Keratinocyte (primary cell): ENCODE data around the gene VAV2. TPM values are rescaled to one million over a fixed set of nuclear protein-coding genes. Genes with fewer than 3 reads are reported as not detected.

Source experiments
- DNase-seq: peaks from one replicate; pipeline ENCODE4 v3.0.0-alpha.2; 2011; ENCODE audit warnings: low read depth, missing footprints, low spot score
- FAIRE-seq: peaks from 2 replicates; lab custom pipeline; 2011; peaks lifted over from hg19 to GRCh38; lab: Jason Lieb, UNC
- H2AFZ ChIP-seq: 2 replicates; pipeline ENCODE4 v1.6.0; 2012; ENCODE audit warnings: low read length, control low read depth, inconsistent platforms; ENCODE audit not compliant: control insufficient read depth
- H3K27ac ChIP-seq: 2 replicates; pipeline ENCODE4 v1.5.1; 2011; ENCODE audit warnings: low read length; ENCODE audit not compliant: control insufficient read depth, insufficient read depth
- H3K27me3 ChIP-seq: 3 replicates; pipeline ENCODE4 v1.6.0; 2011; ENCODE audit warnings: low read length; ENCODE audit not compliant: control insufficient read depth, insufficient read depth; ENCODE audit errors: extremely low read depth
- H3K36me3 ChIP-seq, 2 experiments: 2 replicates in 1 of 2; 3 replicates in 1 of 2; pipeline ENCODE4 v1.5.1; 2011; ENCODE audit warnings: low read length in 2 of 2, mild to moderate bottlenecking in 1 of 2; ENCODE audit not compliant: control insufficient read depth in 2 of 2, insufficient read depth in 2 of 2; ENCODE audit errors: extremely low read depth in 1 of 2
- H3K4me1 ChIP-seq: 3 replicates; pipeline ENCODE4 v1.5.1; 2011; ENCODE audit warnings: low read length; ENCODE audit not compliant: control insufficient read depth, insufficient read depth; ENCODE audit errors: extremely low read depth
- H3K4me2 ChIP-seq: 3 replicates; pipeline ENCODE4 v1.6.0; 2011; ENCODE audit warnings: low read depth, low read length; ENCODE audit not compliant: control insufficient read depth, insufficient read depth; ENCODE audit errors: extremely low read depth
- H3K4me3 ChIP-seq, 3 experiments: fragments of 200-600 bp in 1 of 3; sonication (generic) in 1 of 3; 2 replicates in 2 of 3; 3 replicates in 1 of 3; pipeline ENCODE4 v1.5.1; 2011 to 2016; ENCODE audit warnings: low read length in 3 of 3, mild to moderate bottlenecking in 3 of 3, control low read depth in 2 of 3, inconsistent platforms in 1 of 3, low read depth in 1 of 3, mixed read lengths in 1 of 3, mixed run types in 1 of 3, moderate library complexity in 1 of 3; ENCODE audit not compliant: control insufficient read depth in 2 of 3, insufficient read depth in 2 of 3; ENCODE audit errors: extremely low read depth in 1 of 3
- H3K79me2 ChIP-seq: 2 replicates; pipeline ENCODE4 v1.6.0; 2012; ENCODE audit warnings: low read length; ENCODE audit not compliant: control insufficient read depth, insufficient read depth
- H3K9ac ChIP-seq: 3 replicates; pipeline ENCODE4 v1.6.0; 2011; ENCODE audit warnings: low read length; ENCODE audit not compliant: control insufficient read depth, insufficient read depth; ENCODE audit errors: extremely low read depth
- H3K9me1 ChIP-seq: 3 replicates; pipeline ENCODE4 v1.6.0; 2011; ENCODE audit warnings: low read length; ENCODE audit not compliant: control insufficient read depth, insufficient read depth; ENCODE audit errors: extremely low read depth
- H3K9me3 ChIP-seq: 2 replicates; pipeline ENCODE4 v1.5.1; 2012; ENCODE audit warnings: low read depth, low read length; ENCODE audit not compliant: control insufficient read depth
- H4K20me1 ChIP-seq: 3 replicates; pipeline ENCODE4 v1.6.0; 2011; ENCODE audit warnings: low read length; ENCODE audit not compliant: control insufficient read depth, insufficient read depth; ENCODE audit errors: extremely low read depth
- EZH2 ChIP-seq: IDR thresholded peaks from one replicate; pipeline ENCODE4 v1.6.1; 2012; ENCODE audit warnings: inconsistent platforms, mild to moderate bottlenecking, low read length, moderate library complexity
- dilution Hi-C: fragments of 300-500 bp; cut with MboI; formaldehyde crosslinking; loops from one replicate; pipeline ENCODE4 v1.7.0; 2020; ENCODE audit warnings: low sequenced_read_pairs; ENCODE audit not compliant: extremely low pct_ligation_motif_present
- polyA plus RNA-seq, 5 experiments: library from polyadenylated mRNA; depleted of rRNA in 3 of 5; stranded (reverse) in 3 of 5; stranded (forward) in 1 of 5; unstranded in 1 of 5; fragments of >200 nt; gene quantifications; 1 replicate in 1 of 5; 2 replicates in 3 of 5; 3 replicates in 1 of 5; pipeline versions ENCODE4 v1.2.1 to v1.2.3, GENCODE V29; 2011 to 2012; ENCODE audit warnings: missing spikeins in 2 of 5, low read depth in 1 of 5, low replicate concordance in 1 of 5
- TF ChIP-seq, protein P1 (sequence below), 3 experiments: IDR thresholded peaks in 1 of 3; conservative IDR thresholded peaks in 1 of 3; optimal IDR thresholded peaks in 1 of 3; 2 replicates in 2 of 3; 3 replicates in 1 of 3; pipeline versions ENCODE3 to v1.5.1; 2011; ENCODE audit warnings: low read length in 3 of 3, mild to moderate bottlenecking in 3 of 3, moderate library complexity in 2 of 3, control low read depth in 1 of 3, inconsistent platforms in 1 of 3; ENCODE audit not compliant: insufficient read depth in 2 of 3; ENCODE audit errors: extremely low read depth in 1 of 3

The VAV2 gene
- polyA plus RNA-seq, 1 donor (not counting 4 experiments of a cell fraction or from before 2014, with no cell fraction given) = 16.4 TPM

DNA sequence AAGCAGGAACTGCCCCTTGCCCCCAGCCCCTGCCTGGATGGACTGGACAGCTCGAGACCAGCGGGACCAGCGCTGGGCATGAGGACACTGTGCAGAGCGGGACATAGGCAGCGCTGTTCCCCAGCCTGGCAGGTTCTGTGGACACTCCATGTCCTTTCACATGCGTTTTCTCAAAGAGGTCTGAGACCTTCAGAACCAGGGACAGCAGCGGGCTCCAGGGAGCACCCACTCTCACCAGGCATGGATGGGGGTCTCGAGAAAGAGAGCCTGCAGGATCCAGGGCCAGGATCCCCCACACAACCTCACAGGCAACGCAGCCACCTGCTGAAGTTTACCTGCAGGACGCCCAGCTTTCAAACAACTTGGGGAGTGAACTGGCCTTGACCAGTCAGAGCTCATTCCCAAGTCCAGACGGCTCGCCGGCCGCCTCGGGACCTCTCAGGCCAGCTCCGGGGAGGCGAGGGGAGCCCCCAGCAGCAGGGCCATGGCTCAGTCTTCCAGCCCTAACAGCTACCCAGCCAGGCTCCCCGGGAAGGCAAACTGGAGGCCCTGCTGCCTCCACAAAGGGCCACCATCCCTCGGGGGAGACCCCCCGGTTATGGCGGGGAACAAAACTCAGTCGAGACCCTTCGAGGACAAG, 181.4 kb downstream of the VAV2 start:
- H3K36me3 ChIP-seq = peaks cover 16 to 36% of the 10 kb centered on the region in 2 experiments
- no peaks in the 10 kb centered on the region for H3K4me1 ChIP-seq
- no peaks in the 10 kb centered on the region for H4K20me1 ChIP-seq
- no peak overlapping the region for H3K9ac ChIP-seq
- no peak overlapping the region for H3K4me3 ChIP-seq
- FAIRE-seq (no peak), DNase-seq (no peak)
- no peaks in the 10 kb centered on the region for H3K27me3 ChIP-seq
- H2AFZ ChIP-seq = no peak overlapping the region
- no peak overlapping the region for H3K4me2 ChIP-seq
- TF ChIP-seq, protein P1, sequence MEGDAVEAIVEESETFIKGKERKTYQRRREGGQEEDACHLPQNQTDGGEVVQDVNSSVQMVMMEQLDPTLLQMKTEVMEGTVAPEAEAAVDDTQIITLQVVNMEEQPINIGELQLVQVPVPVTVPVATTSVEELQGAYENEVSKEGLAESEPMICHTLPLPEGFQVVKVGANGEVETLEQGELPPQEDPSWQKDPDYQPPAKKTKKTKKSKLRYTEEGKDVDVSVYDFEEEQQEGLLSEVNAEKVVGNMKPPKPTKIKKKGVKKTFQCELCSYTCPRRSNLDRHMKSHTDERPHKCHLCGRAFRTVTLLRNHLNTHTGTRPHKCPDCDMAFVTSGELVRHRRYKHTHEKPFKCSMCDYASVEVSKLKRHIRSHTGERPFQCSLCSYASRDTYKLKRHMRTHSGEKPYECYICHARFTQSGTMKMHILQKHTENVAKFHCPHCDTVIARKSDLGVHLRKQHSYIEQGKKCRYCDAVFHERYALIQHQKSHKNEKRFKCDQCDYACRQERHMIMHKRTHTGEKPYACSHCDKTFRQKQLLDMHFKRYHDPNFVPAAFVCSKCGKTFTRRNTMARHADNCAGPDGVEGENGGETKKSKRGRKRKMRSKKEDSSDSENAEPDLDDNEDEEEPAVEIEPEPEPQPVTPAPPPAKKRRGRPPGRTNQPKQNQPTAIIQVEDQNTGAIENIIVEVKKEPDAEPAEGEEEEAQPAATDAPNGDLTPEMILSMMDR (optimal IDR thresholded peaks at IDR 0.05 in 1 of 3, IDR thresholded peaks at IDR 0.05 in 1 of 3, conservative IDR thresholded peaks at IDR 0.05 in 1 of 3; ENCODE audit: extremely low read depth in 1 of 3, insufficient read depth in 2 of 3, low read length in 3 of 3) = no peak
- TF ChIP-seq EZH2 = no peak
- H3K9me3 ChIP-seq = no peaks in the 10 kb centered on the region
- dilution Hi-C loops = no loop called here
- H3K9me1 ChIP-seq = no peaks in the 10 kb centered on the region
- H3K27ac ChIP-seq = no peak overlapping the region
- no peaks in the 10 kb centered on the region for H3K79me2 ChIP-seq

- H3K9me1 ChIP-seq = no peaks in the 10 kb centered on the region
- H2AFZ ChIP-seq = no peak overlapping the region
- H3K4me1 ChIP-seq = no peaks in the 10 kb centered on the region
These were observed 182.8 kb downstream of the VAV2 start for GRCh38 chr9:133809335-133809734.

More at GRCh38 chr9:133809335-133809734, 182.8 kb downstream of the VAV2 start:
- Histone ChIP-seq H3K9me3 (no peaks in the 10 kb centered on the region), H3K27me3 (no peaks in the 10 kb centered on the region), H3K4me2 (no peak overlapping the region), H3K9ac (no peak overlapping the region), H4K20me1 (peaks cover 8% of the 10 kb centered on the region), H3K79me2 (no peaks in the 10 kb centered on the region), H3K36me3 (peaks cover 16 to 38% of the 10 kb centered on the region in 2 experiments), H3K4me3 (no peak overlapping the region), H3K27ac (no peak overlapping the region)
- no peak for FAIRE-seq
- dilution Hi-C loops = no loop called here
- no peak for TF ChIP-seq EZH2
- TF ChIP-seq, protein P1 (optimal IDR thresholded peaks at IDR 0.05 in 1 of 3, IDR thresholded peaks at IDR 0.05 in 1 of 3, conservative IDR thresholded peaks at IDR 0.05 in 1 of 3; ENCODE audit: extremely low read depth in 1 of 3, insufficient read depth in 2 of 3, low read length in 3 of 3) = no peak
- DNase-seq = no peak
